Measurements from ENCODE around the gene TMEM220. TPM values are rescaled to one million over a fixed set of nuclear protein-coding genes. Genes with fewer than 3 reads are reported as not detected.

The TMEM220 gene
- total and polyA plus RNA-seq, 9 of the 15 experiments (the other 6 are each of a cell fraction or from before 2014, with no cell fraction given) = not detected

GRCh38 chr17:10742431-10742830, 12.6 kb upstream of the TMEM220 start (continued):
- TF ChIP-seq TSHZ1 (CRISPR knock-in tag; IDR thresholded peaks at IDR 0.05) (no peak), REST (IDR thresholded peaks at IDR 0.05; ENCODE audit: borderline replicate concordance) (no peak), REST (CRISPR knock-in tag; IDR thresholded peaks at IDR 0.05; ENCODE audit: low read depth) (no peak), ZBTB5 (IDR thresholded peaks at IDR 0.05) (no peak), ZBED1 (IDR thresholded peaks at IDR 0.05) (no peak), ZBTB11 (CRISPR knock-in tag; IDR thresholded peaks at IDR 0.05) (no peak)

Data from K562 (cell line).